ENCODE data around the gene KIR2DL4. TPM values are rescaled to one million over a fixed set of nuclear protein-coding genes. Genes with fewer than 3 reads are reported as not detected.
"Not testable (repeated sequence)": the region's sequence is repeated elsewhere in the genome, so short reads cannot be mapped to it uniquely, and the experiment has no call there.

The KIR2DL4 gene
- total and polyA plus RNA-seq, 2 experiments from 2014 or later: not detected

DNA sequence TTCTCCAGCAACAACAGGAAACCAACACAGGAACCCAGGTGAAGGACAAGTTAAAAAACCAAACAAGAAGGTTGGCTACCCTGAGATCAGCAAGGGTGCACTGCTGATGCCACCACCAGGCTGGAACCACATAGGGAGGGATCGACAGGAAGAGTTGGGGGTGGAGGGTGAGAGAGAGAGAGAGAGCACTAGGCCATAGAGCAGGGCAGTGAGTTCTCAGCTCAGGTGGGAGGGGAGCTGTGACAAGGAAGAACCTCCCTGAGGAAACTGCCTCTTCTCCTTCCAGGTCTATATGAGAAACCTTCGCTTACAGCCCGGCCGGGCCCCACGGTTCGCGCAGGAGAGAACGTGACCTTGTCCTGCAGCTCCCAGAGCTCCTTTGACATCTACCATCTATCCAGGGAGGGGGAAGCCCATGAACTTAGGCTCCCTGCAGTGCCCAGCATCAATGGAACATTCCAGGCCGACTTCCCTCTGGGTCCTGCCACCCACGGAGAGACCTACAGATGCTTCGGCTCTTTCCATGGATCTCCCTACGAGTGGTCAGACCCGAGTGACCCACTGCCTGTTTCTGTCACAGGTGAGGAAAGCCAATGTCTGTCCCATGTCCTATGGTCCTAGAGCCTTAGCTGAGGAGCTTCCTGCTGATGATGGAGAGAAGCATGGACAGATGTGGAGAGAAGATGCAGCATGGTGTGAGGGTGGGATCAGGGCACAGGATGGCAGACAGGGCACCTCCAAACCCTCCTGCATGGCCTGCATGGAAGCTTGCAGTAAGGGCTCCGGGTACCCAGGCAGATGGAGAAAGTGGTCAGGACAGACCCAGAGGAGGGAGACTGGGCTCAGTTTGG is 2.5 kb downstream of the KIR2DL4 start:
- Histone ChIP-seq H3K4me3 (no peak overlapping the region), H3K4me1 (ENCODE audit: insufficient read depth) (no peaks in the 10 kb centered on the region), H3K9me3 (ENCODE audit: low read depth) (no peaks in the 10 kb centered on the region), H2AFZ (no peak overlapping the region), H3K79me2 (no peaks in the 10 kb centered on the region), H3K27me3 (no peaks in the 10 kb centered on the region), H3K4me2 (no peak overlapping the region), H3K27ac (no peak overlapping the region), H3K36me3 (replicated peaks; ENCODE audit: insufficient read depth, low read depth) (no peaks in the 10 kb centered on the region), H4K20me1 (ENCODE audit: insufficient read depth, poor library complexity, severe bottlenecking) (no peaks in the 10 kb centered on the region), H3K9me2 (replicated peaks; ENCODE audit: insufficient read depth) (no peaks in the 10 kb centered on the region)
- 79% methylated on average over 14 of the region's 14 CpGs for WGBS (ENCODE audit: low lambda C conversion rate, missing lambda C conversion rate)
- no peak for DNase-seq (ENCODE audit: low spot score)
- TF ChIP-seq, protein P1, sequence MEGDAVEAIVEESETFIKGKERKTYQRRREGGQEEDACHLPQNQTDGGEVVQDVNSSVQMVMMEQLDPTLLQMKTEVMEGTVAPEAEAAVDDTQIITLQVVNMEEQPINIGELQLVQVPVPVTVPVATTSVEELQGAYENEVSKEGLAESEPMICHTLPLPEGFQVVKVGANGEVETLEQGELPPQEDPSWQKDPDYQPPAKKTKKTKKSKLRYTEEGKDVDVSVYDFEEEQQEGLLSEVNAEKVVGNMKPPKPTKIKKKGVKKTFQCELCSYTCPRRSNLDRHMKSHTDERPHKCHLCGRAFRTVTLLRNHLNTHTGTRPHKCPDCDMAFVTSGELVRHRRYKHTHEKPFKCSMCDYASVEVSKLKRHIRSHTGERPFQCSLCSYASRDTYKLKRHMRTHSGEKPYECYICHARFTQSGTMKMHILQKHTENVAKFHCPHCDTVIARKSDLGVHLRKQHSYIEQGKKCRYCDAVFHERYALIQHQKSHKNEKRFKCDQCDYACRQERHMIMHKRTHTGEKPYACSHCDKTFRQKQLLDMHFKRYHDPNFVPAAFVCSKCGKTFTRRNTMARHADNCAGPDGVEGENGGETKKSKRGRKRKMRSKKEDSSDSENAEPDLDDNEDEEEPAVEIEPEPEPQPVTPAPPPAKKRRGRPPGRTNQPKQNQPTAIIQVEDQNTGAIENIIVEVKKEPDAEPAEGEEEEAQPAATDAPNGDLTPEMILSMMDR (IDR thresholded peaks at IDR 0.05; ENCODE audit: poor library complexity): no peak
- TF ChIP-seq EZH2 (IDR thresholded peaks at IDR 0.05; ENCODE audit: borderline replicate concordance): no peak
- no peak for TF ChIP-seq EZH2phosphoT487 (IDR thresholded peaks at IDR 0.05; ENCODE audit: low read depth, severe bottlenecking, unreplicated experiment)

DNA sequence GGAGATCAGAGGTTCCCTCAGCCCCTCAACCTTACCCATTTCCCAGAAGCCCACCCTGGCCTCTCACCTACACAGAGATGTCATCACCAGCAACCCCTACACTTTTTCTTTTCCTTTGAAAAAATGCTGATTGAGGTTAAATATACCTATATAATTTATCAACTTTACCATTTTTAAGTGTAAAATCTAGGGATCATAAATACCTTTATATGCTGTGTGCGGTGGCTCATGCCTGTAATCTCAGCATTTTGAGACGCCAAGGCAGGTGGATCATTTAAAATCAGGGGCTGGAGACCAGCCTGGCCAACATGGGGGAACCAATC is 3.1 kb downstream of the KIR2DL4 start:
- Histone ChIP-seq H3K36me3 (replicated peaks; ENCODE audit: insufficient read depth, low read depth) (no peaks in the 10 kb centered on the region), H3K4me1 (ENCODE audit: insufficient read depth) (no peaks in the 10 kb centered on the region), H3K4me2 (no peak overlapping the region), H3K4me3 (no peak overlapping the region), H4K20me1 (ENCODE audit: insufficient read depth, poor library complexity, severe bottlenecking) (no peaks in the 10 kb centered on the region), H3K27ac (no peak overlapping the region), H2AFZ (no peak overlapping the region), H3K9me3 (ENCODE audit: low read depth) (no peaks in the 10 kb centered on the region), H3K79me2 (no peaks in the 10 kb centered on the region), H3K9me2 (replicated peaks; ENCODE audit: insufficient read depth) (no peaks in the 10 kb centered on the region), H3K27me3 (no peaks in the 10 kb centered on the region)
- no peak for DNase-seq (ENCODE audit: low spot score)
- WGBS (ENCODE audit: low lambda C conversion rate, missing lambda C conversion rate): 67% methylated on average over 2 of the region's 2 CpGs
- TF ChIP-seq EZH2phosphoT487 (IDR thresholded peaks at IDR 0.05; ENCODE audit: low read depth, severe bottlenecking, unreplicated experiment) (no peak), EZH2 (IDR thresholded peaks at IDR 0.05; ENCODE audit: borderline replicate concordance) (no peak)
- TF ChIP-seq, protein P1 (IDR thresholded peaks at IDR 0.05; ENCODE audit: poor library complexity): no peak

DNA sequence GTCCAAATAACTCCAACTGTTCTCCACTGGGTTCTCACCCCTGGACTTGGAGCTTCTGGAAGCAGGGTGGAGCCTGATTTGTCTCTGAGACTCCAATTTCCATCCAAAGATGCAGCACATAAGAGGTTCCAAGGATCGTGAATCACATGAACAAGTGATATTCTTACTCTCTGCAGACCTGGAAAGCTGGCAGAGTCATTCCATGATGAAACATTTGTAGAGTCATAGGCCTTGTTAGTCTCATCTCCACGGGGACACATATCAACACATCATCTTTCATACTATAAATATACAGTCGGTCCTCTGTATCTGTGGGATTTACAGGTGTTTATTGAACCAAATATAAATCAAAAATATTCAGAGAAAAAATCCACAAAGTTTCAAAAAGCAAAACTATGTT is 11.2 kb downstream of the KIR2DL4 start:
- not testable (repeated sequence) for H2AFZ ChIP-seq; H3K4me3 ChIP-seq; H3K27me3 ChIP-seq; H3K4me1 ChIP-seq (ENCODE audit: insufficient read depth); H3K9me3 ChIP-seq (ENCODE audit: low read depth); H4K20me1 ChIP-seq (ENCODE audit: insufficient read depth, poor library complexity, severe bottlenecking); H3K79me2 ChIP-seq; DNase-seq (ENCODE audit: low spot score); H3K27ac ChIP-seq; H3K9me2 ChIP-seq (replicated peaks; ENCODE audit: insufficient read depth); H3K4me2 ChIP-seq; H3K36me3 ChIP-seq (replicated peaks; ENCODE audit: insufficient read depth, low read depth)
- WGBS (ENCODE audit: low lambda C conversion rate, missing lambda C conversion rate): 43% methylated on average over 3 of the region's 3 CpGs

DNA sequence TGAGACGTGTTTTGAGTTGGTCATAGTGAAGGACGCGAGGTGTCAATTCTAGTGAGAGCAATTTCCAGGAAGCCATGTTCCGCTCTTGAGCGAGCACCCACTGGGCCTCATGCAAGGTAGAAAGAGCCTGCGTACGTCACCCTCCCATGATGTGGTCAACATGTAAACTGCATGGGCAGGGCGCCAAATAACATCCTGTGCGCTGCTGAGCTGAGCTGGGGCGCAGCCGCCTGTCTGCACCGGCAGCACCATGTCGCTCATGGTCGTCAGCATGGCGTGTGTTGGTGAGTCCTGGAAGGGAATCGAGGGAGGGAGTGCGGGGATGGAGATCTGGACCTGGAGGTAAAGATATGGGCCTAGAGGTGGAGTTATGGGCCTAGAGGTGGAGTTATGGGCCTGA is 12.8 kb downstream of the KIR2DL4 start, which contains the start of gene KIR3DL1:
KIR3DL1 (plus strand) TSS at position 218 of the 400 bp plus-strand sequence.
- DNase-seq (ENCODE audit: low spot score); H3K9me3 ChIP-seq (ENCODE audit: low read depth); H3K79me2 ChIP-seq; H3K4me2 ChIP-seq; H3K9me2 ChIP-seq (replicated peaks; ENCODE audit: insufficient read depth); H3K27ac ChIP-seq; H2AFZ ChIP-seq; H4K20me1 ChIP-seq (ENCODE audit: insufficient read depth, poor library complexity, severe bottlenecking); H3K36me3 ChIP-seq (replicated peaks; ENCODE audit: insufficient read depth, low read depth); H3K4me1 ChIP-seq (ENCODE audit: insufficient read depth); H3K4me3 ChIP-seq; H3K27me3 ChIP-seq: not testable (repeated sequence)
- 83% methylated on average over 17 of the region's 17 CpGs for WGBS (ENCODE audit: low lambda C conversion rate, missing lambda C conversion rate)
